Mucosa of rectum (tissue), 2 donors: ENCODE data around the gene MLKL.

ENCODE experiments used
- H3K27ac ChIP-seq, 2 donors: one replicate each; pipeline ENCODE4 v1.7.0; 2013; ENCODE audit warnings: inconsistent platforms in 2 of 2, low read depth in 2 of 2, low read length in 2 of 2
- H3K27me3 ChIP-seq, 2 donors: one replicate each; pipeline ENCODE4 v1.7.0; 2013; ENCODE audit warnings: low read length in 2 of 2; ENCODE audit not compliant: control insufficient read depth in 2 of 2, insufficient read depth in 2 of 2
- H3K36me3 ChIP-seq, 2 donors: one replicate each; pipeline ENCODE4 v1.7.0; 2013; ENCODE audit warnings: low read length in 2 of 2; ENCODE audit not compliant: control insufficient read depth in 2 of 2, insufficient read depth in 2 of 2
- H3K4me1 ChIP-seq, 2 donors: one replicate each; pipeline ENCODE4 v1.7.0; 2013; ENCODE audit warnings: low read length in 2 of 2, mild to moderate bottlenecking in 1 of 2; ENCODE audit not compliant: control insufficient read depth in 2 of 2, insufficient read depth in 2 of 2
- H3K4me3 ChIP-seq, 2 donors: one replicate each; pipeline ENCODE4 v1.7.0; 2013; ENCODE audit warnings: low read length in 2 of 2
- H3K9ac ChIP-seq, 2 donors: one replicate each; pipeline ENCODE4 v1.7.0; 2013; ENCODE audit warnings: low read length in 2 of 2, low read depth in 1 of 2, mild to moderate bottlenecking in 1 of 2
- H3K9me3 ChIP-seq, 2 donors: one replicate each; pipeline ENCODE4 v1.7.0; 2013; ENCODE audit warnings: low read length in 2 of 2; ENCODE audit not compliant: control insufficient read depth in 2 of 2
- donor health status: healthy.
- donor health status: Normal muscosa, but diverticular disease.

The MLKL gene

GRCh38 chr16:74700438-74701225 is at the start of gene MLKL:
Gene MLKL (minus strand): TSS chr16:74700862. CDS start chr16:74695757, 5,105 bp downstream.
- Histone ChIP-seq H3K9ac (peak within 1 kb of the TSS; percentile 79 to 91), H3K9me3 (no peaks in the 10 kb centered on the region), H3K4me3 (peak within 1 kb of the TSS; percentile 86 to 95), H3K4me1 (peaks cover 10 to 12% of the 10 kb centered on the region in 2 donors), H3K27me3 (no peaks in the 10 kb centered on the region), H3K27ac (peak within 1 kb of the TSS; percentile 79 to 92), H3K36me3 (no peaks in the 10 kb centered on the region)

DNA sequence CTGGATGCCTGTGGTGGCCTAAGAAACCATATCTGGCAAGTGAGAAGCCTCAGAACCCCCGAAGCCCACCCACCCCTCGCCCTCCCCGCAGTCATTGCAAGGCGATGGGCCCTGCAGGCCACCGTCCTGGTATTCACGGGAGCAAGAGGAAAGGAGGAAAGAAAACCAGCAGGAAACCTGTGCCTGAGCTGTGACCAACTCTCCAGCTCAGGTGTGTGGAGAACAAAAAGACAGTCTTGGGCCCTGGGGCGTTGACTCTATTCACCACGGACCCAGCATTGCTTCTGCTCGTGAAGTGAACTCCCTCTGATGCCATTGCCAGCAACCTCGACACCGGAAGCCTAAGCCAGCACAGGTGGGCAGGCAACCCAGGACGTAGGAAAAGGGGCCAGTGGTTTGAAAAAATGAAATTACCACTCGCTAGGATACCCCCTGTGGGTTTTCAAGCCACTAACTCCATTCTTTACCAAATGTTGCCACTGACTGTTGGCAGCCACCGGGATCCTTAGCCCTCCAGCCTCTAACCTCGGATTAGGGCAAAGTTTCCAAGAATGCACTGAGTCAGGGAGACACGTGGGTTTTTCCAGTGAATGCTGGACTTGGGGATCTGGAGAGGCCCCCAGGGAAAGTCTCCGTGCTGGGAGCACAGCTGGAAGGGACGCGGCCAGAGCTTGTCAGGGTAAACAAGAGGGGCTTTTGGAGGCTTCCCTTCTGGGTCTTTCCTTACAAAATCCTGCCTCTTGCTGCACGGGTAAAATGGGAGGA is 48.8 kb upstream of the MLKL start:
- Histone ChIP-seq H3K4me3 (no peak overlapping the region), H3K9ac (no peak overlapping the region), H3K27ac (no peak overlapping the region)

GRCh38 chr16:74748616-74749026 is 48.0 kb upstream of the MLKL start:
- Histone ChIP-seq H3K27ac (no peak overlapping the region), H3K4me3 (no peak overlapping the region), H3K9me3 (no peaks in the 10 kb centered on the region), H3K27me3 (no peaks in the 10 kb centered on the region), H3K9ac (no peak overlapping the region), H3K36me3 (peaks cover 0 to 5% of the 10 kb centered on the region in 2 donors), H3K4me1 (peaks cover 6 to 7% of the 10 kb centered on the region in 2 donors)

More for the DNA sequence above, 48.8 kb upstream of the MLKL start:
- peaks cover 5 to 6% of the 10 kb centered on the region in 2 donors for H3K4me1 ChIP-seq
- H3K36me3 ChIP-seq, result peaks cover 0 to 5% of the 10 kb centered on the region in 2 donors
- no peaks in the 10 kb centered on the region for H3K27me3 ChIP-seq
- no peaks in the 10 kb centered on the region for H3K9me3 ChIP-seq

DNA sequence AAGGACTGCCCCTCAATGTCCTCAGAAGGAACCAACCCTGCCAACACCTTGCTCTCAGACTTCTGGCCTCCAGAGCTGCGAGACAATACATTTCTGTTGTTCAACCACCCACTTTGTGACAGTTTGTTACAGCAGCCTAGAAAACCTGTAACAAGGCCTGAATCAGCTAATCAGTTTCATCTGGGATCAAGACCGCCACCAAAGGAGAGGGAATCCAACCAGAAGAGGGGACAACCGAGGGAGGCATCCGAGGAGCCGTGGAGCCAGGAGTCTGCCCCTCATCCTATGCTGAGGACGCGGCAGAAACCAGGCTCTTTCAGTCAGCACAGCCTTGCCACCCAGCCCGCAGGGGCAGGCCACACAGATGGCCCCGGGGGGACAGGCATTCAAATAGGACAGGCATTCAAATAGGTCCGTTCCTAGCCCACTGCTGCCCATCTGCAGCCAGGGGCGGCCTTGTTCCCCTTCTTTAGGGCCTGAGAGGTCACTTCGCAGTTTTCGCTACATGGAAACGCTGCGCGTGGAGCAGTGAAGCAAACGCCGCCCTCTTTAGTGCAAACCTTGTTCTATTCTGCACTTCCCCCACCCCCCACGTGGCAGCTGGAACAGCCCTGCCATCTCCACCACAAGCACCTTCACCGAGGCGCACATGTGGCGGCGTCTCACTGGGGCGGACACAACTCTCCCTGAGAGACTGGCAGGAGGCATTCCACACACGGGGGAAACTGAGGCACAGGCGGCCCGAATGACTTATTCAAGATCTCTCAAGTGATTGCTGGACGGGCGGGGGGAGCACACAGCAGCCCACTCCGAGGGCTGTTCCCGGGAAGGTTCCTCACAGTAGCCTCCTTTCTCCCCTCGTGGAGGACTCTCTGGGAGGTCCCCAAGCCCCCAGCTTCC is 47.3 kb upstream of the MLKL start:
- Histone ChIP-seq H3K9ac (no peak overlapping the region), H3K27me3 (no peaks in the 10 kb centered on the region), H3K4me3 (no peak overlapping the region), H3K27ac (no peak overlapping the region), H3K9me3 (no peaks in the 10 kb centered on the region), H3K36me3 (peaks cover 0 to 3% of the 10 kb centered on the region in 2 donors), H3K4me1 (peaks cover 12 to 13% of the 10 kb centered on the region in 2 donors)

DNA sequence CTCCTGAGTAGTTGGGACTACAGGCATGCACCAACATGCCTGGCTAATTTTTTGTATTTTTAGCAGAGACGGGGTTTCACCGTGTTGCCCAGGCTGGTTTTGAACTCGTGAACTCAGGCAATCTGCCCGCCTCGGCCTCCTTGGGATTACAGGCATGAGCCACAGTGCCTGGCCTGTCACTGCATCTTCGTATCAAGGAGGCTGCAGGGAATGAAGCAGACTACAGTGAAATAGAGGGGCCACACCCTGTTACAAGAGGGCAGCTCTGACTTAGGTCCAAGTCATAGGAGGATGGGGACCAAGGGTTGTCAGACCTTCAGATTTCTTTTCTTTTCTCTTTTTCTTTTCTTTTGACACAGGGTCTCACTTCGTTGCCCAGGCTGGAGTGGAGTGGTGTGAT is 45.3 kb upstream of the MLKL start:
- H3K27ac ChIP-seq, result no peak overlapping the region
- H3K9ac ChIP-seq, result no peak overlapping the region
- no peaks in the 10 kb centered on the region for H3K27me3 ChIP-seq
- peaks cover 22 to 30% of the 10 kb centered on the region in 2 donors for H3K4me1 ChIP-seq
- no peak overlapping the region for H3K4me3 ChIP-seq
- H3K36me3 ChIP-seq, result no peaks in the 10 kb centered on the region
- H3K9me3 ChIP-seq, result no peaks in the 10 kb centered on the region

DNA sequence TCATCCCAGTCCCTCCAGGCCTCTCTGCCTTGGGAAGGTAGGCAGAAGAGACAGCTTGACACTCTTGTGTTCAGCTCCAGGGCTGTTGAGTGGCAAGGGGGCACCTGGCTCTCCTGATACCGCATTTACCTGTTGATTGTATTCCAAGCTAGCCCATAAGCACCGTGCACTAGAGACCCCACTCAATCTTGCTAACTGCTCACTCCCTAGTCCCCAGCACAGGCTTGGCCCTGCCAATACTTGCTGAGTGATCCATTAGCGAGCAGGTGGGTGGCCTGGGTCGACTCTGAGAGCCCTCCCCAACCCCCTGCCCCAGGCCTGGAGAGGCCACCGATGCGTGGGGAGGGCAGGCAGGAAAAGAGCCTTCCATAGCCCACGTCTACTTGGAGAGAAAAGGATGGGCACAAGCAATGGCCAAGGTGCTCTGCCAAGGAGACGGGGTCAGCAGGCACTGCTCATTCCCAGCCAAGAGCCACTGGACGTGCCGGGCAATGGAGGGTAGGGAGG is 44.5 kb upstream of the MLKL start:
- H3K4me1 ChIP-seq, result peaks cover 27 to 35% of the 10 kb centered on the region in 2 donors
- no peaks in the 10 kb centered on the region for H3K36me3 ChIP-seq
- no peaks in the 10 kb centered on the region for H3K9me3 ChIP-seq
- no peaks in the 10 kb centered on the region for H3K27me3 ChIP-seq
- no peak overlapping the region for H3K4me3 ChIP-seq
- peak overlapping the region; percentile 96 to 99 for H3K27ac ChIP-seq
- H3K9ac ChIP-seq, result no peak overlapping the region

DNA sequence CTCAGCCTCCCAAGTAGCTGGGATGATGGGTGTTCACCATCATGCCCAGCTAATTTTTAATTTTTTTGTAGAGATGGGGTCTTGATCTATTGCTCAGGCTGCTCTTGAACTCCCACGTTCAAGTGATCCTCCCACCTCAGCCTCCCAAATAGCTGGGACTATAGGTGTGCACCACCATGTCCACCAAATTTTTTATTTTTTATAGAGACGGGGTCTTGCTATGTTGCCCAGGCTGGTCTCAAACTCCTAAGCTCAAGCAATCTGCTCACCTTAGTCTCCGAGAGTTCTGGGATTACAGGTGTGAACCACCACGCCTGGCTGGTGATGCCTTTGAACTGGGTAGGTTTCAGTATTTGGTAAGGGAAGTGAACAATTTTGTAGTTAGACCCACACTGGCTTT is 43.9 kb upstream of the MLKL start:
- no peaks in the 10 kb centered on the region for H3K27me3 ChIP-seq
- H3K9ac ChIP-seq, result peak overlapping the region; percentile 26 to 79
- peaks cover 0 to 3% of the 10 kb centered on the region in 2 donors for H3K36me3 ChIP-seq
- H3K9me3 ChIP-seq, result no peaks in the 10 kb centered on the region
- peak overlapping the region; percentile 96 to 99 for H3K27ac ChIP-seq
- H3K4me3 ChIP-seq, result no peak overlapping the region
- peaks cover 27 to 35% of the 10 kb centered on the region in 2 donors for H3K4me1 ChIP-seq

DNA sequence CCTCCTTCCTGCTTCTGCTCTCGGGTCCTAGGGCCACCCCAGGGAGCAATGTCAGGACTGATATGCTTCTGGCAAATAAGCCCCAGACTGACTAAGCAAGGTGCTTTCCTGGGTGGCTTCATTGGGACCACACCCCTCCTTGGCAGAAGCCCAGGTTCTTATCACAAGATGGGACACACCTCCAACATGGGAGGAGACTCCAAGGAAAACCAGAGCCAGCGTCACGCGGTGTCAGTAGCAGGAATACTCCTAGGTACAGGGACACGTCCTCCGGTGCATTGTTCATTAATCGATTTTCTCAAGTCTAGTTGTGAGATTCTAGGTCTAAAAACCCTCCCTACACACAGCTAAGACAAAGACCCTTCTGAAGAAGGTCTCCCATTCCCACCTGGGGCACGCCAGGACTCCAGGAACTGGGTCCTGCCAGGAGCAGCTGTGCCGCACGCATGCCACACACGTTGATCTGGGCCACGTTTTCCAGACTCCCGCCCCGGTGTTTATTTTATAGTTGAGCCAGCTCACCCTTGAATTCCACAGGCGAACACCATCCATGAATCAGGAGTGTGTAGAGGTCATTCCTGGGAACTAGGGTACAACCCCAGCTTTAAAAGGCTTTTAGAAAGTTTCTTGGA is 43.1 kb upstream of the MLKL start:
- H3K27ac ChIP-seq, result peak overlapping the region; percentile 96 to 99
- peak overlapping the region; percentile 34 for H3K4me3 ChIP-seq
- peaks cover 0 to 7% of the 10 kb centered on the region in 2 donors for H3K36me3 ChIP-seq
- peaks cover 27 to 35% of the 10 kb centered on the region in 2 donors for H3K4me1 ChIP-seq
- H3K27me3 ChIP-seq, result no peaks in the 10 kb centered on the region
- no peaks in the 10 kb centered on the region for H3K9me3 ChIP-seq
- peak overlapping the region; percentile 68 to 79 for H3K9ac ChIP-seq

GRCh38 chr16:74743045-74743667 is 42.5 kb upstream of the MLKL start:
- Histone ChIP-seq H3K27me3 (no peaks in the 10 kb centered on the region), H3K36me3 (peaks cover 0 to 7% of the 10 kb centered on the region in 2 donors), H3K27ac (peak overlapping the region; percentile 96 to 99), H3K4me3 (peak overlapping the region; percentile 34), H3K9ac (peak overlapping the region; percentile 68 to 79), H3K4me1 (peaks cover 27 to 35% of the 10 kb centered on the region in 2 donors), H3K9me3 (no peaks in the 10 kb centered on the region)
